Dendritic cell treated with granulocyte-macrophage colony-stimulating factor and Interleukin-4, amounts not matched to agents 40 ng/mL and 50 ng/mL, for 4 days (primary cell): Measurements from ENCODE around the gene UBE2L5.
A peak's percentile ranks its signal among the peaks of the same experiment; 100 is the strongest.

ENCODE experiments used
- H3K27ac Mint-ChIP-seq: one replicate; pipeline ENCODE4 v1.8.0; 2022; ENCODE audit warnings: mild to moderate bottlenecking, mixed read lengths
- H3K27me3 Mint-ChIP-seq: one replicate; pipeline ENCODE4 v1.8.0; 2022; ENCODE audit warnings: mild to moderate bottlenecking, mixed read lengths
- H3K36me3 Mint-ChIP-seq: one replicate; pipeline ENCODE4 v1.8.0; 2022; ENCODE audit warnings: low read depth, mixed read lengths
- H3K4me1 Mint-ChIP-seq: one replicate; pipeline ENCODE4 v1.8.0; 2022; ENCODE audit warnings: low read depth, mixed read lengths
- H3K4me3 Mint-ChIP-seq: one replicate; pipeline ENCODE4 v1.8.0; 2022; ENCODE audit warnings: mild to moderate bottlenecking, moderate library complexity, mixed read lengths
- H3K9me3 Mint-ChIP-seq: one replicate; pipeline ENCODE4 v1.8.0; 2022; ENCODE audit warnings: mixed read lengths
- intact Hi-C: fragments of 100-400 bp; cut with micrococcal nuclease; formaldehyde crosslinking; loops from one replicate; pipeline ENCODE4 v1.15.0; 2022

UBE2L5 gene

DNA sequence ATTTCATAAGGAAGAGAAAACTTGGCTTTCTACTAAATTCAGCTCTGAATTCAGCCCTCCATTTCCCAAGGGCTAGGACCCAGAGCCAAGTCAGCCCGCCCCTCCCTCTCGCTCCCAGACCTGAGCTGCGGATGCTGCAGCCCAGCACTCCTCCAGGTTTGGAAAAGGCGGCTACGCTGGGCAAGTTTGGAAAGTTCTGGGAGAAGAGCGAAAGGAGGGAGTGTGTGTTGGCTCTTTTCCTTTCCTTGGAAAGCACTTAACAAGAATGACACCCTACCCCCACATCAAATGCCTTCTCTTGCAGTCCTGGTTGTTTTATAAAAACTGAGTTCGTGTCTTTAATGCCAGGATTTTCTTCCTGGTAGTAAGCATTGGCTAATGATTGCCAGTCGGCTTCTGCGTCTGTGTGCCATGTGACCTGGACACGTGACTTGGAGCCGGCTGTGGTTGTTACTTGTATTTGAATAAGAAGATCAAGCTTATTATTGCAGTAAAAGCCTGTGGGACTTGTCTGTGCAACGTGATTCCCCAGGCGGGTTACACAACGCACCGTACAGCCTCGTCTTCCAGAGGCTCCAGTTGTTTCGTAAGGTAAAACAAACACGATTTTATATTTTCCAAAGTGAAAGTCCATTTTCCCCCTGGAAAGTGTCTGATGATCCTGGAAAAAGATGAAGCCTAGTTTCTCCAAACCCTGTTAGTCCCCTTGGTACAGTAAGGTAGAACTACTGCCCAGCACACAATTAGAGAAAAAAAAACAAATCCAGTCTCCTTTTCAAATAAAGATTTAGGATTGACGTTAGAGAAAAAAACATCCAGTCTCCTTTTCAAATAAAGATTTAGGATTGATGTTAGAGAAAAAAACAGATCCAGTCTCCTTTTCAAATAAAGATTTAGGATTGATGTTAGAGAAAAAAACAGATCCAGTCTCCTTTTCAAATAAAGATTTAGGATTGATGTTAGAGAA is 26.8 kb upstream of the UBE2L5 start:
- Mint-ChIP-seq H3K27me3 (no peaks in the 10 kb centered on the region), H3K9me3 (no peaks in the 10 kb centered on the region), H3K27ac (peak overlapping the region; percentile 96), H3K4me1 (peaks cover 19% of the 10 kb centered on the region), H3K4me3 (peak overlapping the region; percentile 87), H3K36me3 (peaks cover 8% of the 10 kb centered on the region)
- intact Hi-C loops: no loop called here

DNA sequence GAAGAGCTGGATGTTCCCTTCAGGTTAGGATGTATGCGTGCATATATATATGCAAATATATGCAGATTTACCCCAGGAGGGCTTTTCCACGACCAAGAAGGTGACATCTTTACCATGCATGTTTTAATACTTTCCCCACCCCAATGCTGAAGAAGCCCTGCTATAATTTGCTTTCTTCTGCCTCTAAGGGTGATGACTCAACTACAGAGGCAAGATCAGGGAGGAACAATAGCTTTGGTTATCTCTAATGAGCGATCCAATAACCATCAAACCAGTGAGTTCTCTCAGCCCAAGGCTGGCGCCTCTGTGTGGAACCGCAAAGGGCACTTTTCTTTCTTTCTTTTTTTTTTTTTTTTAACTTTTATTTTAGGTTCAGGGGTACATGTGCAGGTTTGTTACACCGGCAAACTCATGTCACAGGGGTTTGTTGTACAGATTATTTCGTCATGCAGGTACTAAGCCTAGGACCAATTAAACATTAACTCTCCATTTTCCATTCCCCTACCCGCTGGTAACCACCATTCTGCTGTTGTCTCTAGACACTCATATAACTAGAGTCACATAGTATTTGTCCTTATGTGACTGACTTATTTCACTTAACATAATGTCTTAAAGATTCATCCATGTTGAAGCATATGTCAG is 25.7 kb upstream of the UBE2L5 start:
- Mint-ChIP-seq H3K9me3 (no peaks in the 10 kb centered on the region), H3K4me3 (no peak overlapping the region), H3K4me1 (peaks cover 19% of the 10 kb centered on the region), H3K27me3 (no peaks in the 10 kb centered on the region), H3K36me3 (peaks cover 8% of the 10 kb centered on the region), H3K27ac (no peak overlapping the region)
- intact Hi-C loops: no loop called here

DNA sequence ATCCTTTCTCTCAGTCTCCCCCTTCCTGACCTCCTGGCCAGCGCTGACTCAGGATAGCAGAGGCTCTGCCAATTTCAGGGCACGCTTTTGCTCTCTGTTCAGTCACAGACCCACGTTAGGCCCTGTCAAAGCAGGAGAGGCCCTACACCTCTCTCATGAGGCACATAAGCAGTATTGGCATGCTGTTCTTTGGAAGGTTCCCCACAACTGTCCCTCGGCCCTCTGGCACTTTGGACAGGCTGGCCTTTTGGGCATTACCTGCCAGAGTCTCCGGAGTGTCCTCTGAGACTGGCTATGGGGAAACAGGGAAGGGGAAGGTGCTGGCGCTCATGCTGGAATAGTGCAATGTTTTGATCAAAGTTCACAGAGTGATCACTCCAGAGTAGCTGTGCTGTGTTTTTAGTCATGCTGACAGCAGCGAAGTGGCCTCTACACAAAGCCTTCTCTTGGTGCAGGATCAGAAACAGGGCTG is 23.7 kb upstream of the UBE2L5 start:
- no peak overlapping the region for H3K27ac Mint-ChIP-seq

DNA sequence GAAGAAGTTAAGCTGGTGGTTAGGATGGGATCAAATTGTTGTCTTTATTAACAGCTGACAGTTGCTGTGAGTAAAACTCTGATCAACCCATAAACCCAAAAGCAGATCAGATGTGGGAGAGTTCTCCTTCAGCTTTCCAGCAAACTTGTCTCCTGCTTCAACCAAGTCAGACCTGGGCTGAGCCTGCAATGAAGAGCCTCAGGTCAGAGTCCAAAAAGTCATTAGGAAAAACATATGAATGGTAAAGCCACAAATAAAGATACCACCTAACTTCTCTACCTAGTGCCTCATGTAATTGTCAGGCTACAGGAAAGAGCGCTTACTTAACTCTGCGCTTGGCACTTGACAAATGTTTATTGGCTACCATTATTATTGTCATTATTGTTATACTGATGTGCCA is 21.9 kb upstream of the UBE2L5 start:
- no peaks in the 10 kb centered on the region for H3K27me3 Mint-ChIP-seq
- peaks cover under 1% of the 10 kb centered on the region for H3K36me3 Mint-ChIP-seq
- H3K4me3 Mint-ChIP-seq: no peak overlapping the region
- intact Hi-C loops: no loop called here
- H3K4me1 Mint-ChIP-seq: peaks cover 6% of the 10 kb centered on the region
- no peaks in the 10 kb centered on the region for H3K9me3 Mint-ChIP-seq
- H3K27ac Mint-ChIP-seq: no peak overlapping the region

More for the DNA sequence above, 23.7 kb upstream of the UBE2L5 start:
- peaks cover 8% of the 10 kb centered on the region for H3K36me3 Mint-ChIP-seq
- no peaks in the 10 kb centered on the region for H3K9me3 Mint-ChIP-seq
- no peak overlapping the region for H3K4me3 Mint-ChIP-seq
- peaks cover 19% of the 10 kb centered on the region for H3K4me1 Mint-ChIP-seq
- intact Hi-C loops: no loop called here
- no peaks in the 10 kb centered on the region for H3K27me3 Mint-ChIP-seq

DNA sequence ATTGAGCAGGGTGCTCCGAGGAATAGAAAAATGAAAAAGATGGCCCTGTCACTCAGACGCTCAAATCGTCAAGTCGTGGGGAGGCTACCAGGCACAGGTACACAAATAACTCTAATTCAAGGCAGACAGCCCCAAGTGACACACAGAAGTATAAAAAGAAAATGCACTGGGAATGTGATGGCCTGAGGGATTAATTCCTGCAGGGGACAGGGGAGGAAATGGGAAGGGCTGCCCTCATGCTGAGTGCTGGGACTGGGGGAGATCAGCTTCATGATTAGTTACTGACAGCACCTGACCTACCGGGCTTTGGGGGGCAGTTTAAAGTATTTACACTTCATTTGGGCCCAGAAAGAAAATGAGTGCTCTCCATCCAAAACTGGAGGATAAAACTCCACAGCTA is 20.9 kb upstream of the UBE2L5 start:
- no peak overlapping the region for H3K4me3 Mint-ChIP-seq
- H3K4me1 Mint-ChIP-seq: no peaks in the 10 kb centered on the region
- intact Hi-C loops: no loop called here
- H3K27me3 Mint-ChIP-seq: no peaks in the 10 kb centered on the region
- no peaks in the 10 kb centered on the region for H3K9me3 Mint-ChIP-seq
- H3K36me3 Mint-ChIP-seq: no peaks in the 10 kb centered on the region
- no peak overlapping the region for H3K27ac Mint-ChIP-seq

DNA sequence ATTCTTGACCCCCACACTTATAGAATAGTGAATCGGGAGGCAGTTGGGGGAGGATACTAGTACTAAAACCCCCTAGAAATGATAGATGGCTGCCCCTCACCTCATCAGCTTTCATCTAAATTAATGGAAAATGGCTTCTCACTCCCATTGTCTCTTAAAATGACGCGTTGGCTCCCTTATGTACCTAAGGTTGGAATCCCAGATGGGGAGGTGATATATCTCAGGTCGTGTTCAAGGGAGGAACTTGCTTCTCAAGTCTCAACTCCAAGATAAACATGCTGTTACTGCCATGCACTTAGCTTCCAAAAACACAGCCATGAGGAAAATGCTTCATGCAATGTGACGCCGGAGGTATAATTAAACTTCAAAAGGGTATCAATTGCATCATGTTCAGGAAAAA is 18.8 kb upstream of the UBE2L5 start:
- Mint-ChIP-seq H3K36me3 (no peaks in the 10 kb centered on the region), H3K4me3 (no peak overlapping the region), H3K4me1 (peaks cover 5% of the 10 kb centered on the region), H3K9me3 (no peaks in the 10 kb centered on the region), H3K27me3 (peaks cover 4% of the 10 kb centered on the region), H3K27ac (no peak overlapping the region)
- intact Hi-C loops: no loop called here

DNA sequence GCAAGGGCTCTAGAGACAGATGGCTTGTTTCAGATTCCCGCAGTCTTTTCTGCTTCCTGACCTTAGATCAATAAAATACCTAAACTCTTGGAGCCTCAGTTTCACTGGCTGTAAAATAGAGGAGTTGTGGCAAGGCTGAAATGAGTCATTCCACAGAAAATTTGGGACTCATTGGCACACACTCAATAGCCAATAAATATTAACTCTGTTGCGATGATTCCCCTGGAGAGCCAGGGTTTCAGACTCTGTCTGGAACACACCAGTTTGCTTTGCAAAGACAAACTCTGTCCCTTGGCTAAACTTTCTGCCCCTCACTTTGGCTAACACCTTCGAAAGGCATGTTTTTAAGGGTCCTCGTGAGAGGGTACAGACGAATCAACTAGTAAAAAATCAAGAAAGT is 18.1 kb upstream of the UBE2L5 start:
- Mint-ChIP-seq H3K27ac (no peak overlapping the region), H3K27me3 (peaks cover 4% of the 10 kb centered on the region), H3K36me3 (no peaks in the 10 kb centered on the region), H3K4me3 (no peak overlapping the region), H3K9me3 (no peaks in the 10 kb centered on the region), H3K4me1 (peaks cover 11% of the 10 kb centered on the region)
- intact Hi-C loops: no loop called here

DNA sequence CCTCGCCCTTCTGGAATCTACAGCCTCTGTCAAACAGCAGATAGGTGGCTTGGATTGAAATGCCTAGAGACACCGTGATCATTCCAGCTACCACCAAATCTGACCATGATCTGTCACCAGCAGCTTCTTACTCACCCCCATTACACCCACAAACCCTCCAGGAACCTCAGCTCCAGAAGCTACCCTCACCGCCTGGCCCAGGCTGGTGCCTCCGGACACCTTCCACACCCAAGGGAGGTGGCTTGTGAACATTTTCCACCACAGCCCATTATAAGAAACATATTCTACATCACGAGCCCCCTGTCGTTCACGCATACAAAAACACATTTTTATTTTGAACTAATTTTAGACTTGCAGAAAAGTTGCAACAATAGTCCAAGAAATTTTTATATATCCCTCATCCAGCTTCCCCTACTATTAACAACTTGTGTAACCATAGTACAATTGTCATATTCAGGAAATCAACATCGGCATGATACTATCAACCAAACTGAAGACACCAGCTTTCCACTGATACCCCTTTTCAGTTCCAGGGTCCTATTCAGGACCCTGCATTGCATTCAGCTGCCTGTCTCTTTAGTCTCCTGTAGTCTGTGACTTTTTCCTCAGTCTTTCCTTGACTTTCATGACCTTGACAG is 15.4 kb upstream of the UBE2L5 start:
- Mint-ChIP-seq H3K9me3 (no peaks in the 10 kb centered on the region), H3K27me3 (peaks cover 4% of the 10 kb centered on the region), H3K27ac (no peak overlapping the region), H3K36me3 (no peaks in the 10 kb centered on the region), H3K4me3 (no peak overlapping the region), H3K4me1 (peaks cover 25% of the 10 kb centered on the region)
- intact Hi-C loops: loop anchor here (5.0 kb wide), 3 partner anchors 40 to 100 kb away; partner anchors contain the start of gene KATNAL1

DNA sequence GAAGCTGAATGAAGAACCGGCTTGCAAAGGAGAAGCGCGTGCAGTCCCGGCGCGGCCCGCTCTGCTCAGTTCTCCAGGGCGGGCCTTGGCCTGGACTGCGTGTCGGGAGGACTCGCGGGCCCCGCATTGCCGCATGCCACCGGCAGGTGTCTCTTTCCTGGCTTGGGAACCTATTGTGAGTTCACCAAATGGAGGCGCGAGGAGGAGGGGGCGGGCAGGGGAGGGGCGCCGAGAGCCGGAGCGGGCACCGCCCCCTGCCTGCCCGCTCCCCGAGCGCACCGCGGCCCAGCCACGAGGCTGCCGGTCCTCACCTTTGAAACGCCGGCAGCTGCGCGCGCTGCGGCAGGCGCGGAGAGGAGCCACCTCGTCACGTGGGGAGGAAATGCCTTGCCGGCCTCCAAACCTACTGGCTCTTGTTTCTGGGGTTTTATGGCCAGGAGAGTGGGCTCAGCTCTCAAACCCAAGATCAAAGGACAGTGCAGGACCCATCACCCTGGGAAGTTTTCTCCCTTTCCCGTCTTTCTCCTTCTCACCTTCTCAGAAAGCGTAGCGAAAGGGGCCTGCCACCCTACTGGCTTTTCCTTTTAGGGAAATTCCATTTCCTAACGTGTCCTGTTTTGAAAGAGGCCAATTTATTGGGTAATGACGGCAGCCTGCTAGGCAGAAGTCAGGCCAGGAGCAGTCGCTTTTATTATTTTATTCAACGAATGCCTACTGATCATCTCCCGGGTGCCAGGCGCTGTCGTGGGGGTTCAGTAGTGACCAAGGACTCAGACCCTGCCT is 13.8 kb upstream of the UBE2L5 start:
- Mint-ChIP-seq H3K27ac (peak overlapping the region; percentile 90), H3K27me3 (peaks cover 4% of the 10 kb centered on the region), H3K4me1 (peaks cover 26% of the 10 kb centered on the region), H3K9me3 (no peaks in the 10 kb centered on the region), H3K4me3 (peak overlapping the region; percentile 64), H3K36me3 (no peaks in the 10 kb centered on the region)
- intact Hi-C loops: loop anchor here (5.0 kb wide), 3 partner anchors 41 to 101 kb away; partner anchors contain the start of gene KATNAL1

DNA sequence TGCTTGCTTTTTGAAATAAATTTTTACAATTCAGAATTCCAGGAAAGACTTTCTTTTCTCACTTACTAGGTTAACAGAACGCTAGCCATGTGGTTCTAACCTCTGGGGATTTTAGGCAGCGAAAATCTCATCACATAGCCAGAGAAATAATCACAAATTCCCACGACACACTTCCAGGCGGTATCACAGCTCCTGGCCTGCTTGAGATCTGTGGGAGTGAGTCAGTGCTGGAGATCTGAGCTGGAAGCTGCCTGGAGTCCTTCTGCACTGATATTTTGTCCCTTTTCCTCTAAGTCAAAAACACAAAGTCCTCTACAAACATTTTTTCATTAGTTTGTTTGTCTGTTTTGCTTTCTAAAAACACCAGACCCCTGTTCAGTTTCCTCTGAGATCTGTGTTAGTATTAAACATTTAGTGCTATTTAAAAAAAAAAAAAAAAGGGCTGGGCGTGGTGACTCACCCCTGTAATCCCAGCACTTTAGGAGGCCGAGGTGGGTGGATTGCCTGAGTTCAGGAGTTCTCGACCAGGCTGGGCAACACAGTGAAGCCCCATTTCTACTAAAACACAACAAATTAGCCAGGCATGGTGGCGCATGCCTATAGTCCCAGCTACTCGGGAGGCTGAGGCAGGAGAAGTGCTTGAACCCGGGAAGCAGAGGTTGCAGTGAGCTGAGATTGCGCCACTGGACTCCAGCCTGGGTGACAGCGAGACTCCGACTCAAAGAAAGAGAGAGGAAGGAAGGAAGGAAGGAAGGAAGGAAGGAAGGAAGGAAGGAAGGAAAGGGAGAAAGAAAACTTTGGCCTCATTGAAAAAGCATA is 12.2 kb upstream of the UBE2L5 start:
- H3K36me3 Mint-ChIP-seq: no peaks in the 10 kb centered on the region
- no peak overlapping the region for H3K4me3 Mint-ChIP-seq
- peak overlapping the region; percentile 90 for H3K27ac Mint-ChIP-seq
- H3K4me1 Mint-ChIP-seq: peaks cover 36% of the 10 kb centered on the region
- H3K27me3 Mint-ChIP-seq: peaks cover 4% of the 10 kb centered on the region
- intact Hi-C loops: loop anchor here (5.0 kb wide), 3 partner anchors 43 to 103 kb away; partner anchors contain the start of gene KATNAL1
- H3K9me3 Mint-ChIP-seq: no peaks in the 10 kb centered on the region

DNA sequence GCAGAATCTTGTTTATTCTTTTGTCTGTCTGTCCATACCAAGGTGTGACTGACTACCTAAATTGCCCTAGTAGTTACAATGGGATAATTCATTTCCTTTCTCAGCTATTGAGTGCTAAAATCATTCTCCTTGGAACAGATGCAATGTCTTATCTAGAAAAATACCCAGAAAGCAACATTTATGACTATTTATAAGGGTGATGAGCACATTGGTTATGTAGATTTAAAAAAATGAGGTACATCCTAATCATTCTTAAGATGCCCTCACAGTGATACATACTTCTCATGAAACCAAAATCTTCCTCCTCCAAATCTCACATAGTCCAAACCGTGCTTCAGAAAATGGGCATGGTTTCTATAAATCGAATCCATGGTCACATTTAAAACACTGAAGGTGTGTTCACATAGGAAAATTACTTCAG is 11.6 kb upstream of the UBE2L5 start:
- H3K36me3 Mint-ChIP-seq: no peaks in the 10 kb centered on the region
- H3K4me3 Mint-ChIP-seq: no peak overlapping the region
- intact Hi-C loops: no loop called here
- H3K27ac Mint-ChIP-seq: peak overlapping the region; percentile 90
- H3K9me3 Mint-ChIP-seq: no peaks in the 10 kb centered on the region
- H3K27me3 Mint-ChIP-seq: peaks cover 4% of the 10 kb centered on the region
- peaks cover 36% of the 10 kb centered on the region for H3K4me1 Mint-ChIP-seq

DNA sequence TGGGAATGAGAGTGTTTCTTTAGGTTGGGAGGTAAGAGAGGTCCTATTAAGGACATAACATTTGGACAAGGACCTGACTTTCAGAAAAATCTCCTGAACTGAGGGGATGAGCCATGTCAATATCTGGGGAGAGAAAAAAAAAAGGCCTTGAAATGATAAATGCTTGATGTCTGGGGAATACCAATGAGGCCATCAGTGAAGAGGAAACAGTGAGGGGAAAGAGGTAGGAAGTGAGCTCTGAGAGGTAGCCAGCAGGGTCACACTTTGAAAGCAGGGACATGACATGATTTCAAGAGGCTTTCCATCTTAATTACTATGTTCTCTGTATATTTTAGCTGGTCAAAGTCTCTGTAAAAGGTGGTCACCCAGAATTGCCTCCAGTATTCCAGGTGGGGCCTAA is 9.9 kb upstream of the UBE2L5 start:
- Mint-ChIP-seq H3K27me3 (no peaks in the 10 kb centered on the region), H3K9me3 (no peaks in the 10 kb centered on the region), H3K4me3 (no peak overlapping the region), H3K36me3 (no peaks in the 10 kb centered on the region), H3K27ac (no peak overlapping the region), H3K4me1 (peaks cover 36% of the 10 kb centered on the region)
- intact Hi-C loops: no loop called here

DNA sequence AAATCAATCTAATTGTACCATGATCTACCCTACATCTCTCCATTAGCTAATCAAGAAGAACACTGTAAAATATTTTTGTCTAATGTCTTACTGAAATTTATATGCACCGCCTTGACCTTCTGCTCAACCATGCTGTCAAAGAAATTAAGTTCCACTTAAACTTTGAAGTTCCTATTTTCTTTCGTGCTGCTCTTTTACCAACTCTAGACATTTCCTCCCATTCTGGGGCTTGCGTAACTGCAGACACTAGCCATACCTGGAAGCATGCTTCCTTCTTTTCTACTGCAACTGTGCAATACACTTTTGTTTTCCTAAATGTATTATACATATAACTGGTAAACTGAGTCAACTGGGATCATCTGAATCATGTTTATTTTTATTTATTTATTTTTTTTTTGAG is 8.5 kb upstream of the UBE2L5 start:
- Mint-ChIP-seq H3K27ac (no peak overlapping the region), H3K4me3 (no peak overlapping the region), H3K27me3 (peaks cover 2% of the 10 kb centered on the region), H3K4me1 (peaks cover 29% of the 10 kb centered on the region), H3K36me3 (no peaks in the 10 kb centered on the region), H3K9me3 (no peaks in the 10 kb centered on the region)
- intact Hi-C loops: no loop called here
